ENCODE results near the gene DTNA. TPM values are rescaled to one million over a fixed set of nuclear protein-coding genes. Genes with fewer than 3 reads are reported as not detected.

DTNA gene
- total and polyA plus RNA-seq, 4 donors, result 47.6 to 101 (median 53.4) TPM

GRCh38 chr18:34767601-34768027 lies 57.5 kb downstream of the DTNA start:
- no peaks in the 10 kb centered on the region for H3K36me3 ChIP-seq (ENCODE audit: control insufficient read depth in 1 of 2, insufficient read depth in 2 of 2, low read length in 1 of 2)
- no peak for DNase-seq
- WGBS, 2 donors, result 18 to 30% methylated on average over 1 of the region's 1 CpG
- H3K4me1 ChIP-seq (ENCODE audit: control insufficient read depth in 1 of 2, insufficient read depth in 2 of 2, low read length in 2 of 2), result no peaks in the 10 kb centered on the region
- no peaks in the 10 kb centered on the region for H3K9me3 ChIP-seq (ENCODE audit: control insufficient read depth, low read length)
- intact Hi-C loops (cut with DNase I), result no loop called here
- H3K4me3 ChIP-seq (ENCODE audit: low read length in 2 of 2), result no peak overlapping the region
- no peak for ATAC-seq (ENCODE audit: low FRiP score)
- H3K27ac ChIP-seq (ENCODE audit: low read depth in 1 of 2, low read length in 2 of 2), result no peak overlapping the region
- no peaks in the 10 kb centered on the region for H3K27me3 ChIP-seq (ENCODE audit: control insufficient read depth in 1 of 2, insufficient read depth in 2 of 2, low read length in 1 of 2)

- Histone ChIP-seq H3K27me3 (ENCODE audit: control insufficient read depth in 1 of 2, insufficient read depth in 2 of 2, low read length in 1 of 2) (no peaks in the 10 kb centered on the region), H3K27ac (ENCODE audit: low read depth in 1 of 2, low read length in 2 of 2) (no peak overlapping the region), H3K9me3 (ENCODE audit: control insufficient read depth, low read length) (no peaks in the 10 kb centered on the region), H3K4me1 (ENCODE audit: control insufficient read depth in 1 of 2, insufficient read depth in 2 of 2, low read length in 2 of 2) (peaks cover 2 to 5% of the 10 kb centered on the region in 2 donors), H3K36me3 (ENCODE audit: control insufficient read depth in 1 of 2, insufficient read depth in 2 of 2, low read length in 1 of 2) (no peaks in the 10 kb centered on the region), H3K4me3 (ENCODE audit: low read length in 2 of 2) (no peak overlapping the region)
- 97 to 98% methylated on average over 1 of the region's 1 CpG for WGBS, 2 donors
- intact Hi-C loops (cut with DNase I), result no loop called here
- DNase-seq (no peak), ATAC-seq (ENCODE audit: low FRiP score) (no peak)
These were observed 61.9 kb downstream of the DTNA start for GRCh38 chr18:34771958-34772357.

- ATAC-seq (ENCODE audit: low FRiP score) (no peak), DNase-seq (no peak)
- Histone ChIP-seq H3K4me3 (ENCODE audit: low read length in 2 of 2) (no peak overlapping the region), H3K27me3 (ENCODE audit: control insufficient read depth in 1 of 2, insufficient read depth in 2 of 2, low read length in 1 of 2) (no peaks in the 10 kb centered on the region), H3K9me3 (ENCODE audit: control insufficient read depth, low read length) (no peaks in the 10 kb centered on the region), H3K4me1 (ENCODE audit: control insufficient read depth in 1 of 2, insufficient read depth in 2 of 2, low read length in 2 of 2) (peaks cover 2 to 5% of the 10 kb centered on the region in 2 donors), H3K36me3 (ENCODE audit: control insufficient read depth in 1 of 2, insufficient read depth in 2 of 2, low read length in 1 of 2) (no peaks in the 10 kb centered on the region), H3K27ac (ENCODE audit: low read depth in 1 of 2, low read length in 2 of 2) (peak overlapping the region in 1 of 2 donors; percentile 71)
- intact Hi-C loops (cut with DNase I), result no loop called here
- 20 to 28% methylated on average over 2 of the region's 2 CpGs for WGBS, 2 donors
These were observed 62.8 kb downstream of the DTNA start for GRCh38 chr18:34772887-34773286.

GRCh38 chr18:34773378-34773777 lies 63.3 kb downstream of the DTNA start:
- Histone ChIP-seq H3K36me3 (ENCODE audit: control insufficient read depth in 1 of 2, insufficient read depth in 2 of 2, low read length in 1 of 2) (no peaks in the 10 kb centered on the region), H3K9me3 (ENCODE audit: control insufficient read depth, low read length) (no peaks in the 10 kb centered on the region), H3K27ac (ENCODE audit: low read depth in 1 of 2, low read length in 2 of 2) (no peak overlapping the region), H3K4me3 (ENCODE audit: low read length in 2 of 2) (no peak overlapping the region), H3K4me1 (ENCODE audit: control insufficient read depth in 1 of 2, insufficient read depth in 2 of 2, low read length in 2 of 2) (peaks cover 2 to 5% of the 10 kb centered on the region in 2 donors), H3K27me3 (ENCODE audit: control insufficient read depth in 1 of 2, insufficient read depth in 2 of 2, low read length in 1 of 2) (no peaks in the 10 kb centered on the region)
- intact Hi-C loops (cut with DNase I), result no loop called here
- DNase-seq (no peak), ATAC-seq (ENCODE audit: low FRiP score) (no peak)
- 4% methylated on average over 2 of the region's 2 CpGs for WGBS, 2 donors

- H3K36me3 ChIP-seq (ENCODE audit: control insufficient read depth in 1 of 2, insufficient read depth in 2 of 2, low read length in 1 of 2), result no peaks in the 10 kb centered on the region
- no peak overlapping the region for H3K4me3 ChIP-seq (ENCODE audit: low read length in 2 of 2)
- no peaks in the 10 kb centered on the region for H3K27me3 ChIP-seq (ENCODE audit: control insufficient read depth in 1 of 2, insufficient read depth in 2 of 2, low read length in 1 of 2)
- H3K27ac ChIP-seq (ENCODE audit: low read depth in 1 of 2, low read length in 2 of 2), result peak overlapping the region in 1 of 2 donors; percentile 30
- DNase-seq (peak; percentile 55 to 77), ATAC-seq (ENCODE audit: low FRiP score) (peak; percentile 42)
- intact Hi-C loops (cut with DNase I), result no loop called here
- peaks cover 2 to 5% of the 10 kb centered on the region in 2 donors for H3K4me1 ChIP-seq (ENCODE audit: control insufficient read depth in 1 of 2, insufficient read depth in 2 of 2, low read length in 2 of 2)
- no peaks in the 10 kb centered on the region for H3K9me3 ChIP-seq (ENCODE audit: control insufficient read depth, low read length)
- WGBS, 2 donors, result 15 to 16% methylated on average over 7 of the region's 7 CpGs
These were observed 64.1 kb downstream of the DTNA start for GRCh38 chr18:34773961-34774766.

GRCh38 chr18:34775461-34775860 lies 65.4 kb downstream of the DTNA start:
- H3K4me1 ChIP-seq (ENCODE audit: control insufficient read depth in 1 of 2, insufficient read depth in 2 of 2, low read length in 2 of 2), result peaks cover 2 to 5% of the 10 kb centered on the region in 2 donors
- intact Hi-C loops (cut with DNase I), result no loop called here
- no peak overlapping the region for H3K4me3 ChIP-seq (ENCODE audit: low read length in 2 of 2)
- H3K9me3 ChIP-seq (ENCODE audit: control insufficient read depth, low read length), result no peaks in the 10 kb centered on the region
- WGBS, 2 donors, result 59 to 63% methylated on average over 3 of the region's 3 CpGs
- H3K27me3 ChIP-seq (ENCODE audit: control insufficient read depth in 1 of 2, insufficient read depth in 2 of 2, low read length in 1 of 2), result no peaks in the 10 kb centered on the region
- DNase-seq (no peak), ATAC-seq (ENCODE audit: low FRiP score) (no peak)
- H3K36me3 ChIP-seq (ENCODE audit: control insufficient read depth in 1 of 2, insufficient read depth in 2 of 2, low read length in 1 of 2), result no peaks in the 10 kb centered on the region
- no peak overlapping the region for H3K27ac ChIP-seq (ENCODE audit: low read depth in 1 of 2, low read length in 2 of 2)

- H3K27ac ChIP-seq (ENCODE audit: low read depth in 1 of 2, low read length in 2 of 2), result no peak overlapping the region
- H3K27me3 ChIP-seq (ENCODE audit: control insufficient read depth in 1 of 2, insufficient read depth in 2 of 2, low read length in 1 of 2), result no peaks in the 10 kb centered on the region
- no peak overlapping the region for H3K4me3 ChIP-seq (ENCODE audit: low read length in 2 of 2)
- ATAC-seq (ENCODE audit: low FRiP score) (no peak), DNase-seq (no peak)
- H3K36me3 ChIP-seq (ENCODE audit: control insufficient read depth in 1 of 2, insufficient read depth in 2 of 2, low read length in 1 of 2), result peaks cover 0 to 3% of the 10 kb centered on the region in 2 donors
- no peaks in the 10 kb centered on the region for H3K9me3 ChIP-seq (ENCODE audit: control insufficient read depth, low read length)
- intact Hi-C loops (cut with DNase I), result no loop called here
- H3K4me1 ChIP-seq (ENCODE audit: control insufficient read depth in 1 of 2, insufficient read depth in 2 of 2, low read length in 2 of 2), result peaks cover 0 to 2% of the 10 kb centered on the region in 2 donors
These were observed 69.0 kb downstream of the DTNA start for GRCh38 chr18:34779112-34779511.

GRCh38 chr18:34780856-34781255 lies 70.8 kb downstream of the DTNA start:
- H3K4me1 ChIP-seq (ENCODE audit: control insufficient read depth in 1 of 2, insufficient read depth in 2 of 2, low read length in 2 of 2), result peaks cover 0 to 2% of the 10 kb centered on the region in 2 donors
- no peak overlapping the region for H3K4me3 ChIP-seq (ENCODE audit: low read length in 2 of 2)
- no peak for ATAC-seq (ENCODE audit: low FRiP score)
- DNase-seq, result no peak
- WGBS, 2 donors, result 94 to 95% methylated on average over 2 of the region's 2 CpGs
- H3K36me3 ChIP-seq (ENCODE audit: control insufficient read depth in 1 of 2, insufficient read depth in 2 of 2, low read length in 1 of 2), result peaks cover 0 to 3% of the 10 kb centered on the region in 2 donors
- intact Hi-C loops (cut with DNase I), result loop anchor here in 1 of 2 donors (10.0 kb wide), 2 partner anchors 286 to 556 kb away; partner anchors contain the start of gene NOL4
- no peaks in the 10 kb centered on the region for H3K27me3 ChIP-seq (ENCODE audit: control insufficient read depth in 1 of 2, insufficient read depth in 2 of 2, low read length in 1 of 2)
- no peak overlapping the region for H3K27ac ChIP-seq (ENCODE audit: low read depth in 1 of 2, low read length in 2 of 2)
- H3K9me3 ChIP-seq (ENCODE audit: control insufficient read depth, low read length), result no peaks in the 10 kb centered on the region

GRCh38 chr18:34783501-34783900 lies 73.4 kb downstream of the DTNA start:
- 35 to 38% methylated on average over 3 of the region's 3 CpGs for WGBS, 2 donors
- Histone ChIP-seq H3K36me3 (ENCODE audit: control insufficient read depth in 1 of 2, insufficient read depth in 2 of 2, low read length in 1 of 2) (peaks cover 0 to 3% of the 10 kb centered on the region in 2 donors), H3K4me3 (ENCODE audit: low read length in 2 of 2) (no peak overlapping the region), H3K27ac (ENCODE audit: low read depth in 1 of 2, low read length in 2 of 2) (no peak overlapping the region), H3K4me1 (ENCODE audit: control insufficient read depth in 1 of 2, insufficient read depth in 2 of 2, low read length in 2 of 2) (peaks cover 0 to 2% of the 10 kb centered on the region in 2 donors), H3K27me3 (ENCODE audit: control insufficient read depth in 1 of 2, insufficient read depth in 2 of 2, low read length in 1 of 2) (no peaks in the 10 kb centered on the region), H3K9me3 (ENCODE audit: control insufficient read depth, low read length) (no peaks in the 10 kb centered on the region)
- DNase-seq (no peak), ATAC-seq (ENCODE audit: low FRiP score) (no peak)
- intact Hi-C loops (cut with DNase I), result loop anchor here in 1 of 2 donors (10.0 kb wide), 2 partner anchors 289 to 559 kb away; partner anchors contain the start of gene NOL4

Measured in aorta (tissue), 5 donors.